A549 (cell line): Measurements from ENCODE around the gene SLC16A9. TPM values are rescaled to one million over a fixed set of nuclear protein-coding genes. Genes with fewer than 3 reads are reported as not detected.

Experiments used
- ATAC-seq, 2 experiments: fragments of 200-7000 bp in 1 of 2; fragments of >200 bp in 1 of 2; cut with Nextera tagmentation in 1 of 2; cut with Tn5 transposase in 1 of 2; 3 replicates each; pipeline versions ENCODE4 v1.8.0 to v1.9.1; 2018 to 2020; ENCODE audit warnings: mild to moderate bottlenecking in 1 of 2, moderate library complexity in 1 of 2
- CTCF ChIA-PET: fragments of 300-600 bp; sonication (Branson Sonifier 250); formaldehyde crosslinking; extraction: SDS; loops from one replicate; lab custom pipeline; 2021; ENCODE audit warnings: antibody characterized with exemption, inconsistent platforms; lab: Yijun Ruan, JAX
- POLR2A ChIA-PET: fragments of 350-600 bp; formaldehyde crosslinking; extraction: SDS; loops from one replicate; lab custom pipeline; 2021; ENCODE audit warnings: antibody characterized with exemption, inconsistent platforms; lab: Yijun Ruan, JAX
- DNase-seq, 2 experiments: peaks; one replicate each; pipeline versions ENCODE4 v3.0.0 to v3.0.0-alpha.2; 2011 to 2016; ENCODE audit warnings: low read depth in 1 of 2, low spot score in 1 of 2
- FAIRE-seq: peaks from 2 replicates; lab custom pipeline; 2011; peaks lifted over from hg19 to GRCh38; lab: Jason Lieb, UNC
- H3K27ac ChIP-seq, 2 experiments: fragments of >200 bp; sonication (Bioruptor Twin); formaldehyde crosslinking; 3 replicates each; pipeline ENCODE4 v1.5.1; 2016 to 2017
- H3K4me1 ChIP-seq: fragments of >200 bp; sonication (Bioruptor Twin); formaldehyde crosslinking; 3 replicates; pipeline ENCODE4 v1.6.1; 2016
- H3K4me2 ChIP-seq: fragments of >200 bp; sonication (Bioruptor Twin); formaldehyde crosslinking; 3 replicates; pipeline ENCODE4 v1.6.1; 2016
- H3K4me3 ChIP-seq: fragments of >200 bp; sonication (Bioruptor Twin); formaldehyde crosslinking; 3 replicates; pipeline ENCODE4 v1.5.1; 2016
- H3K9me3 ChIP-seq: fragments of >200 bp; sonication (Bioruptor Twin); formaldehyde crosslinking; 3 replicates; pipeline ENCODE4 v1.6.1; 2016
- ATOH8 ChIP-seq: fragments of 250-450 bp; sonication (Bioruptor Pico); IDR thresholded peaks from 2 replicates; pipeline ENCODE4 v1.5.0; 2020; ENCODE audit warnings: low read depth, mild to moderate bottlenecking, moderate library complexity
- BHLHE40 ChIP-seq: IDR thresholded peaks from 2 replicates; pipeline ENCODE4 v1.6.1; 2012; ENCODE audit warnings: low read depth, low read length, inconsistent platforms
- CHD2 ChIP-seq: fragments of 150-350 bp; IDR thresholded peaks from 2 replicates; pipeline ENCODE4 v1.6.1; 2014; ENCODE audit warnings: low read length; ENCODE audit not compliant: partially characterized antibody
- CHD4 ChIP-seq: fragments of 200-600 bp; sonication (generic); IDR thresholded peaks from 2 replicates; pipeline ENCODE4 v1.6.1; 2016; ENCODE audit warnings: antibody characterized with exemption, mild to moderate bottlenecking, borderline replicate concordance
- ESRRA ChIP-seq: fragments of 150-350 bp; IDR thresholded peaks from 2 replicates; pipeline ENCODE4 v1.6.1; 2014; ENCODE audit warnings: mild to moderate bottlenecking, low read length, borderline replicate concordance
- FOSB ChIP-seq: fragments of 250-450 bp; sonication (Bioruptor Pico); IDR thresholded peaks from 2 replicates; pipeline ENCODE4 v1.5.0; 2020; ENCODE audit warnings: mild to moderate bottlenecking, moderate library complexity
- FOSL2 ChIP-seq, 2 experiments: fragments of 450-650 bp in 1 of 2; fragments of >200 bp in 1 of 2; sonication (Bioruptor Twin) in 1 of 2; formaldehyde crosslinking; IDR thresholded peaks; 2 replicates each; pipeline versions ENCODE4 v1.5.0 to v1.6.1; 2016 to 2020; ENCODE audit warnings: mild to moderate bottlenecking in 1 of 2, moderate library complexity in 1 of 2
- GATA3 ChIP-seq: IDR thresholded peaks from 2 replicates; pipeline ENCODE4 v1.6.1; 2012; ENCODE audit warnings: borderline replicate concordance
- HES2 ChIP-seq: fragments of >200 bp; sonication (Bioruptor Twin); formaldehyde crosslinking; IDR thresholded peaks from 2 replicates; pipeline ENCODE4 v1.6.1; 2016
- JUN ChIP-seq, 2 experiments: fragments of >200 bp; sonication (Bioruptor Twin); formaldehyde crosslinking; IDR thresholded peaks; 2 replicates in 1 of 2; 3 replicates in 1 of 2; pipeline ENCODE4 v1.6.1; 2016 to 2017
- KDM1A ChIP-seq: fragments of 200-600 bp; sonication (generic); IDR thresholded peaks from 2 replicates; pipeline ENCODE4 v1.6.1; 2016; ENCODE audit warnings: low read depth, mild to moderate bottlenecking
- MAX ChIP-seq: IDR thresholded peaks from 2 replicates; pipeline ENCODE4 v1.6.1; 2012
- NR3C1 ChIP-seq: fragments of >200 bp; sonication (Bioruptor Twin); formaldehyde crosslinking; IDR thresholded peaks from 3 replicates; pipeline ENCODE4 v1.6.1; 2017
- PBX3 ChIP-seq: IDR thresholded peaks from 2 replicates; pipeline ENCODE4 v1.6.1; 2012
- PHF8 ChIP-seq: fragments of 200-600 bp; sonication (generic); IDR thresholded peaks from 2 replicates; pipeline ENCODE4 v1.6.1; 2016; ENCODE audit warnings: low read depth, mild to moderate bottlenecking, antibody characterized with exemption, moderate library complexity, borderline replicate concordance
- RAD21 ChIP-seq, 2 experiments: fragments of >200 bp in 1 of 2; sonication (Bioruptor Twin) in 1 of 2; formaldehyde crosslinking in 1 of 2; IDR thresholded peaks in 1 of 2; conservative IDR thresholded peaks in 1 of 2; 2 replicates in 1 of 2; 3 replicates in 1 of 2; pipeline ENCODE4 v1.6.1; 2012 to 2018; ENCODE audit warnings: inconsistent platforms in 1 of 2
- RNF2 ChIP-seq: fragments of 200-600 bp; sonication (generic); IDR thresholded peaks from 2 replicates; pipeline ENCODE4 v1.6.1; 2016; ENCODE audit warnings: low read depth, mild to moderate bottlenecking, antibody characterized with exemption, moderate library complexity, borderline replicate concordance
- SREBF2 ChIP-seq: fragments of 450-650 bp; IDR thresholded peaks from 2 replicates; pipeline ENCODE4 v1.6.1; 2014; ENCODE audit warnings: mild to moderate bottlenecking, moderate library complexity
- ZNF302 ChIP-seq: fragments of 250-450 bp; sonication (Bioruptor Pico); IDR thresholded peaks from 2 replicates; pipeline ENCODE4 v1.9.0; 2021; ENCODE audit warnings: inconsistent platforms, mild to moderate bottlenecking, moderate library complexity
- WGBS: methylation state at CpG from one replicate; pipeline ENCODE4 v1.1.6; 2017; ENCODE audit errors: missing lambda C conversion rate; 5-methylcytosine and 5-hydroxymethylcytosine counted together
- polyA plus RNA-seq, 4 experiments: library from polyadenylated mRNA; depleted of rRNA in 3 of 4; stranded (reverse); fragments of >200 nt; fragmentation: RNase III in 1 of 4; extraction: RNeasy Plus Mini Kit Qiagen cat#74134 plus additional on column Dnase treatment in 1 of 4; gene quantifications; 2 replicates in 3 of 4; 3 replicates in 1 of 4; pipeline ENCODE4 v1.2.3, GENCODE V29; 2011 to 2017

The SLC16A9 gene
- polyA plus RNA-seq, 2 of the 4 experiments (the other 2 are of a cell fraction), result 0.04 to 0.49 TPM

GRCh38 chr10:59607970-59608369 lies 101.7 kb downstream of the SLC16A9 start (continued):
- TF ChIP-seq JUN (IDR thresholded peaks at IDR 0.05) (no peak), PHF8 (no peak)

GRCh38 chr10:59606551-59606961 lies 103.1 kb downstream of the SLC16A9 start:
- no peaks in the 10 kb centered on the region for H3K4me1 ChIP-seq
- H3K9me3 ChIP-seq, result no peaks in the 10 kb centered on the region
- WGBS, result 5% methylated on average over 1 of the region's 1 CpG
- DNase-seq (no peak), ATAC-seq (no peak), FAIRE-seq (no peak)
- H3K27ac ChIP-seq, result no peak overlapping the region
- no peak for TF ChIP-seq ESRRA
- TF ChIP-seq MAX, result no peak
- TF ChIP-seq GATA3, result no peak
- TF ChIP-seq CHD4, result no peak
- TF ChIP-seq ATOH8, result no peak
- TF ChIP-seq FOSL2 (IDR thresholded peaks at IDR 0.05), result no peak
- TF ChIP-seq FOSL2 (CRISPR knock-in tag; IDR thresholded peaks at IDR 0.05), result no peak
- no peak for TF ChIP-seq PHF8
- no peak for TF ChIP-seq KDM1A
- TF ChIP-seq HES2, result no peak
- TF ChIP-seq BHLHE40, result no peak
- TF ChIP-seq ZNF302 (CRISPR knock-in tag), result no peak
- POLR2A ChIA-PET, result no interaction called here
- H3K4me3 ChIP-seq, result no peak overlapping the region
- no peak overlapping the region for H3K4me2 ChIP-seq
- CTCF ChIA-PET, result interaction anchor here (1.9 kb wide), 1 partner anchor 16 kb away, joined by 8 read pairs; no protein-coding TSS in a partner anchor

GRCh38 chr10:59601985-59602384 lies 107.7 kb downstream of the SLC16A9 start:
- POLR2A ChIA-PET, result no interaction called here
- FAIRE-seq, result no peak
- CTCF ChIA-PET, result interaction anchor here (0.9 kb wide), 1 partner anchor 24 kb away, joined by 3 read pairs; no protein-coding TSS in a partner anchor
- no peaks in the 10 kb centered on the region for H3K9me3 ChIP-seq
- TF ChIP-seq BHLHE40 (no peak), FOSB (CRISPR knock-in tag) (no peak), PBX3 (no peak), CHD2 (no peak), NR3C1 (no peak), SREBF2 (no peak), GATA3 (no peak), RAD21 (conservative IDR thresholded peaks at IDR 0.05 in 1 of 2, IDR thresholded peaks at IDR 0.05 in 1 of 2) (no peak), RNF2 (no peak)
- 12% methylated on average over 3 of the region's 3 CpGs for WGBS
- H3K4me1 ChIP-seq, result no peaks in the 10 kb centered on the region
- ATAC-seq, result no peak
- H3K4me2 ChIP-seq, result no peak overlapping the region
- no peak overlapping the region for H3K27ac ChIP-seq
- H3K4me3 ChIP-seq, result no peak overlapping the region
- no peak for DNase-seq

Other genes starting within 250 kb of the SLC16A9 start
- not detected in 2 replicates for gene MRLN, start 43.6 kb upstream of the SLC16A9 start, polyA plus RNA-seq (2011; rRNA removed)
- gene MRLN, start 43.6 kb upstream of the SLC16A9 start, polyA plus RNA-seq (2017; fragmentation: RNase III; extraction: RNeasy Plus Mini Kit Qiagen cat#74134 plus additional on column Dnase treatment), result not detected in 3 replicates
- gene CCDC6, start 196.7 kb upstream of the SLC16A9 start, polyA plus RNA-seq (2011; rRNA removed), result 41.2 and 43.5 TPM in 2 replicates
- 20.6 to 21.4 TPM (median 20.9 TPM) in 3 replicates for gene CCDC6, start 196.7 kb upstream of the SLC16A9 start, polyA plus RNA-seq (2017; fragmentation: RNase III; extraction: RNeasy Plus Mini Kit Qiagen cat#74134 plus additional on column Dnase treatment)